ENCODE data around the gene SH3BP5.

SH3BP5 gene

DNA sequence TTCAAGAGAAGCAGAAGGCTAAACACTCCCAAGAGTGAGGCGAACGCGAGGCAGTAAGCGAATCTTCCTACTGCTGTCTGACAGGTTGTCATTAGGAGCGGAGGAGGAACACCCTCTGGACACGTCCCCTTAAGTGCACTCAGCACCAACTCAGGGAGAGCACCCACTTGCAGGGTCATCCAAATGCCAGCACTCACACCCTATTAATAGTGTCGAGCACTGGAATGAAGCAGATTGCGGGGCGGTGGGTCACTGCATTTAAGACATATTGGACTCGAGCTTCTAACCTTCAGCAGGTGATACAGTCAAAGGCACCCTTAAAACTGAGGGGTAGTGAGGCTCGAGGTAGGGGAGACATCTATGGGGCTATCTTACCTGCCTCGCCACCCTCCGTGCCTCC is 28.7 kb downstream of the SH3BP5 start:
- no peak for DNase-seq (ENCODE audit: low read depth, low spot score)
- POLR2A ChIA-PET = no interaction called here
- TF ChIP-seq CTCF (IDR thresholded peaks at IDR 0.05; ENCODE audit: insufficient read depth, low read length, missing control alignments) = no peak
- CTCF ChIA-PET = interaction anchor here (1.0 kb wide), 1 partner anchor 76 kb away, joined by 3 read pairs; no protein-coding TSS in a partner anchor
- no peak overlapping the region for H3K4me3 ChIP-seq (ENCODE audit: low read depth, low read length)

- no peak for DNase-seq (ENCODE audit: low read depth, low spot score)
- ChIA-PET CTCF (no interaction called here), POLR2A (no interaction called here)
- no peak overlapping the region for H3K4me3 ChIP-seq (ENCODE audit: low read depth, low read length)
- no peak for TF ChIP-seq CTCF (IDR thresholded peaks at IDR 0.05; ENCODE audit: insufficient read depth, low read length, missing control alignments)
Observed at GRCh38 chr3:15303216-15303615, 29.2 kb downstream of the SH3BP5 start.

GRCh38 chr3:15301761-15302160 is 30.6 kb downstream of the SH3BP5 start:
- POLR2A ChIA-PET = no interaction called here
- CTCF ChIA-PET = interaction anchor here (1.6 to 1.7 kb wide), 2 partner anchors 31 to 104 kb away, joined by 3 to 5 read pairs; partner anchors contain the start of gene SH3BP5
- no peak for TF ChIP-seq CTCF (IDR thresholded peaks at IDR 0.05; ENCODE audit: insufficient read depth, low read length, missing control alignments)
- H3K4me3 ChIP-seq (ENCODE audit: low read depth, low read length) = no peak overlapping the region
- DNase-seq (ENCODE audit: low read depth, low spot score) = no peak

- ChIA-PET CTCF (interaction anchor here (1.7 kb wide), 1 partner anchor 32 kb away, joined by 5 read pairs; the partner anchor contains the start of gene SH3BP5), POLR2A (no interaction called here)
- DNase-seq (ENCODE audit: low read depth, low spot score) = no peak
- TF ChIP-seq CTCF (IDR thresholded peaks at IDR 0.05; ENCODE audit: insufficient read depth, low read length, missing control alignments) = no peak
- no peak overlapping the region for H3K4me3 ChIP-seq (ENCODE audit: low read depth, low read length)
Observed at GRCh38 chr3:15300323-15301078, 31.9 kb downstream of the SH3BP5 start.

GRCh38 chr3:15299036-15299435 is 33.4 kb downstream of the SH3BP5 start:
- H3K4me3 ChIP-seq (ENCODE audit: low read depth, low read length) = no peak overlapping the region
- DNase-seq (ENCODE audit: low read depth, low spot score) = no peak
- CTCF ChIA-PET = interaction anchor here (0.6 to 1.4 kb wide), 3 partner anchors 13 to 34 kb away, joined by 3 read pairs; partner anchors contain the start of gene SH3BP5
- TF ChIP-seq CTCF (IDR thresholded peaks at IDR 0.05; ENCODE audit: insufficient read depth, low read length, missing control alignments) = no peak
- POLR2A ChIA-PET = no interaction called here

DNA sequence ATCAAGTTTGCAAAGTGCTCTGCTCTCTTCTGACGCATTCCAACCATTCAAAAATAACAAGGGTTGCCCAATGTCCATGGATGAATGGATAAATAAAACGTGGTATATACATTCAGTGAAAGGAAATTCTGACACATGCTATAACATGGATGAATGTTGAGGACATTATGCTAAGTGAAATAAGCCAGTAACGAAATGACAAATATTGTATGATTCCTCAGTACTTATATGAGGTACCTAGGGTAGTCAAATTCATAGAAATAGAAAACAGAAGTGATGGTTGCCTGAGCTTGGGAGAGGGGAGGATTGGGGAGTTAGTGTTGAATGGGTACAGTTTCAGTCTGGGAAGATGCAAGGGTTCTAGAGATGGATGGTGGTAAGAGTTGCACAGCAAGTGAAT is 33.9 kb downstream of the SH3BP5 start:
- ChIA-PET CTCF (interaction anchor here (1.1 to 1.4 kb wide), 2 partner anchors 34 to 59 kb away, joined by 3 read pairs; partner anchors contain the start of gene SH3BP5), POLR2A (no interaction called here)
- H3K4me3 ChIP-seq (ENCODE audit: low read depth, low read length) = no peak overlapping the region
- TF ChIP-seq CTCF (IDR thresholded peaks at IDR 0.05; ENCODE audit: insufficient read depth, low read length, missing control alignments) = no peak
- DNase-seq (ENCODE audit: low read depth, low spot score) = no peak

Data from AG04449 (cell line).